ENCODE results near the gene SESN3. TPM values are rescaled to one million over a fixed set of nuclear protein-coding genes. Genes with fewer than 3 reads are reported as not detected.

Gene SESN3
- total RNA-seq, 1 experiment from 2014 or later = 6.3 TPM

DNA sequence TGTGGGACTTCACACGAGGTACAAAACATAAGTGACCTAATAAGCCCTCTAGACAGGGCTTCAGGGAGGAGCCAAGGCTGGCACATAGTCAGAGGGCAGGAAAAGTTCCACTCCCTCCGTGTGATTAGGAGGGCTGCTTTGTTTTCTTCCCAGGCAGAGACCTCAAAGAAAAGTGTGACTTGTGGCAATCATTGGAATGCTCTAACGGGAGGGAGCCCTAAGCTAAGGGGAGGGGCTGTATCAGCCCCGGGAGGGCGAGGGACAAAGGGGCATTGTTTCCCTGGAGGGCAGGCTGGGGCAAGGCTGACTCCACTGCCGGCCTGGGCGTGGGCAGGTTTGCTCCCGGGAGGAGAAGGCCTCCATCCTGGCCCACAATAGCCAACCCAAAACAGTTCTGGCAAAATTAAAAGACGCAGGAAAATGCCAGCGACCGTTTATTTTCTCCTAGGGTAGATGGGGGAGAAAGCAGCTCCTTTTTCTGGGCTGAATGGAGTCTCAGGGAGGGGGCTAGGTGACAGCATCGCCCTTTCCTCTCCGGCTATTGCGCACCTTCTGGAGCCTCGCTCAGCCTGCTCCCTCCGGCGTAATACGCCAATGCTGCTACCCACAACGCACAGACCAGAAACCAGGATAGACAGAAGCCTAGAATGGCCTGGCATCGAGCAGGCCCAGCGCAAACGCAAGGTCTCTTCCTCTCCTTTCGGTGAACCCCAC is 81.2 kb downstream of the SESN3 start:
- TF ChIP-seq, protein P1, sequence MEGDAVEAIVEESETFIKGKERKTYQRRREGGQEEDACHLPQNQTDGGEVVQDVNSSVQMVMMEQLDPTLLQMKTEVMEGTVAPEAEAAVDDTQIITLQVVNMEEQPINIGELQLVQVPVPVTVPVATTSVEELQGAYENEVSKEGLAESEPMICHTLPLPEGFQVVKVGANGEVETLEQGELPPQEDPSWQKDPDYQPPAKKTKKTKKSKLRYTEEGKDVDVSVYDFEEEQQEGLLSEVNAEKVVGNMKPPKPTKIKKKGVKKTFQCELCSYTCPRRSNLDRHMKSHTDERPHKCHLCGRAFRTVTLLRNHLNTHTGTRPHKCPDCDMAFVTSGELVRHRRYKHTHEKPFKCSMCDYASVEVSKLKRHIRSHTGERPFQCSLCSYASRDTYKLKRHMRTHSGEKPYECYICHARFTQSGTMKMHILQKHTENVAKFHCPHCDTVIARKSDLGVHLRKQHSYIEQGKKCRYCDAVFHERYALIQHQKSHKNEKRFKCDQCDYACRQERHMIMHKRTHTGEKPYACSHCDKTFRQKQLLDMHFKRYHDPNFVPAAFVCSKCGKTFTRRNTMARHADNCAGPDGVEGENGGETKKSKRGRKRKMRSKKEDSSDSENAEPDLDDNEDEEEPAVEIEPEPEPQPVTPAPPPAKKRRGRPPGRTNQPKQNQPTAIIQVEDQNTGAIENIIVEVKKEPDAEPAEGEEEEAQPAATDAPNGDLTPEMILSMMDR (IDR thresholded peaks at IDR 0.05; ENCODE audit: unreplicated experiment) = no peak
- BruUV-seq (replicated peaks) = no TSS peak
- POLR2A ChIA-PET = interaction anchor here (0.7 to 14.0 kb wide), 21 partner anchors 9 to 656 kb away, joined by 3 to 190 read pairs (median 6); partner anchors contain the start of genes ANKRD49, CEP57, CWC15 and ENDOD1
- Mint-ChIP-seq H3K9me3 (ENCODE audit: unreplicated experiment) (no peaks in the 10 kb centered on the region), H3K27ac (ENCODE audit: low read depth, unreplicated experiment) (peak overlapping the region; percentile 82), H3K4me3 (ENCODE audit: unreplicated experiment) (peak overlapping the region; percentile 81), H3K27me3 (ENCODE audit: insufficient read depth, unreplicated experiment) (no peaks in the 10 kb centered on the region), H3K4me1 (ENCODE audit: insufficient read depth, unreplicated experiment) (peaks cover 44% of the 10 kb centered on the region), H3K36me3 (ENCODE audit: insufficient read depth, unreplicated experiment) (no peaks in the 10 kb centered on the region)
- DNase-seq (ENCODE audit: unreplicated experiment) = peak; percentile 33
- CTCF ChIA-PET = interaction anchor here (0.6 to 16.6 kb wide), 19 partner anchors 9 to 639 kb away, joined by 3 to 367 read pairs (median 4); partner anchors contain the start of genes SESN3 and SRSF8
- intact Hi-C loops (cut with micrococcal nuclease) = loop anchor here (2.0 to 10.0 kb wide), 4 partner anchors 41 to 685 kb away; partner anchors contain the start of gene AMOTL1

DNA sequence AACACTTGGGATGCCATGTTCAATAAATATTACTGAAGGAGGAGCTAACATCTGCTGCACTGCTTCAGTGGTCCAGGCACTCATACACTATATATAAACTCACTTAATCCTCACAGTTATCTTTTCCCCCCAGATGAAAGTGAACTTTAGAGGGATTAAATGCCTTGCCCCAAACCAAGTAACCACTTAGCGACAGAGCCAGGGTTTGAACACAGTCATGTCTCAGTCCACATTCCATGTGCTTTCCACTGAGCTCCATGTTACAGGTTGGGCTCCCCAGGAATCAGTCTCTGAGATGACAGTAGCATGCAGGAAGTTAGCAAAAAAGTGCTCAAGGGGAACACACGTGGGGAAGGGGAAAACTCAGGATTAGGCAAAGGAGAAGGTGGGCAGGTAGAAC is 82.1 kb downstream of the SESN3 start:
- intact Hi-C loops (cut with micrococcal nuclease) = no loop called here
- ChIA-PET CTCF (interaction anchor here (0.9 to 16.6 kb wide), 11 partner anchors 12 to 615 kb away, joined by 3 to 367 read pairs (median 16); partner anchors contain the start of genes SESN3 and SRSF8), POLR2A (interaction anchor here (0.7 to 14.0 kb wide), 15 partner anchors 8 to 640 kb away, joined by 3 to 190 read pairs (median 9); partner anchors contain the start of genes CWC15, ENDOD1, FAM76B and KDM4D)
- Mint-ChIP-seq H3K27me3 (ENCODE audit: insufficient read depth, unreplicated experiment) (no peaks in the 10 kb centered on the region), H3K4me3 (ENCODE audit: unreplicated experiment) (peak overlapping the region; percentile 81), H3K27ac (ENCODE audit: low read depth, unreplicated experiment) (no peak overlapping the region), H3K4me1 (ENCODE audit: insufficient read depth, unreplicated experiment) (peaks cover 44% of the 10 kb centered on the region), H3K36me3 (ENCODE audit: insufficient read depth, unreplicated experiment) (no peaks in the 10 kb centered on the region), H3K9me3 (ENCODE audit: unreplicated experiment) (no peaks in the 10 kb centered on the region)
- BruUV-seq (replicated peaks) = no TSS peak
- DNase-seq (ENCODE audit: unreplicated experiment) = no peak
- TF ChIP-seq, protein P1 (IDR thresholded peaks at IDR 0.05; ENCODE audit: unreplicated experiment) = no peak

DNA sequence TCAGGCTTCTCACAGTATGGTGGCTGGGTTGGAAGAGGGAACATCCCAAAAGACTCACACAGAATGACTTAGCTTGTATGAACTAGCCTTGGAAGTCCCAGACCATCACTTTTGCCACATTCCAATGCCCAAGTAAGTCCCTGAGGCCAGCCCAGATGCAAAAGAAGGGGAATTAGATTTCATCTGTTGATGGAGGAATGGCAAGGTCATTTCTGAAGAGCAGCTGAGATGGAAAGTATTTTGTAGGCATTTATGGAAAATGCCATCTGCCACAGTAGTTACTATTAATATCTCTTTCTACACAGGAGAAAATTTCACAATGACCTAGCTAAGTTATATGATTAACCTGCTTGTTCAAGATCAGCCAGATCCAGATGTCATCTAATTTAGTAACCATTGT is 82.6 kb downstream of the SESN3 start:
- TF ChIP-seq, protein P1 (IDR thresholded peaks at IDR 0.05; ENCODE audit: unreplicated experiment) = no peak
- CTCF ChIA-PET = interaction anchor here (0.9 to 16.6 kb wide), 12 partner anchors 11 to 559 kb away, joined by 3 to 367 read pairs (median 5); partner anchors contain the start of genes SESN3 and SRSF8

DNA sequence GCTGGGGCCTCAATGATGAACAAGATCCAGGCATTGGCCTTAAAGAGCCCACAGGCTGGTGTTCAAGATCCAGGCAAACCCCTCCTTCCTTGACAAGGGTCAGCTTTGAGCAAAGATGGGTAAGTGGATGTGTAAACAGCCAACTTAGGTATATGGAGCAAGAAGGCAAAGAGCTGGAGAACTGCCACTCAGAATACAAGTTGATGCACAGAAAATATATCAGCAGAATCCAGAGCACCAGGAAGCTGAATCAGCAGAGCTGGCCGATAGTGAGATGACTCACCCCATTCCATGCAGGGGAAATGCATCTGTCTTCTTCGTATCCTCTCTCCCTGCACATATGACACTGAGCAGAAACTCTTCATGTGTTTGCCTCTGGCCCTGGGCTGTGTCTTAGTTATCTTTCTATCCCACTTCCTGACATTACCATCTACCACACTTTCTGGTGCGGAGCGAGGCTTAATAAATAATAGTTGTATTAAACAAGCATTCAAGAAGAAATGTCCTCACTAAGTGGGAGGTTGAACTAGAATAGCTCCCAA is 83.6 kb downstream of the SESN3 start:
- H3K27ac Mint-ChIP-seq (ENCODE audit: low read depth, unreplicated experiment) = peak overlapping the region; percentile 17
- H3K36me3 Mint-ChIP-seq (ENCODE audit: insufficient read depth, unreplicated experiment) = no peaks in the 10 kb centered on the region
- H3K4me1 Mint-ChIP-seq (ENCODE audit: insufficient read depth, unreplicated experiment) = peaks cover 31% of the 10 kb centered on the region
- H3K4me3 Mint-ChIP-seq (ENCODE audit: unreplicated experiment) = no peak overlapping the region
- DNase-seq (ENCODE audit: unreplicated experiment) = peak; percentile 87
- POLR2A ChIA-PET = interaction anchor here (0.6 to 14.0 kb wide), 21 partner anchors 11 to 644 kb away, joined by 3 to 190 read pairs (median 8); partner anchors contain the start of genes CEP57, CWC15, ENDOD1 and FAM76B
- H3K27me3 Mint-ChIP-seq (ENCODE audit: insufficient read depth, unreplicated experiment) = no peaks in the 10 kb centered on the region
- no peaks in the 10 kb centered on the region for H3K9me3 Mint-ChIP-seq (ENCODE audit: unreplicated experiment)
- CTCF ChIA-PET = interaction anchor here (0.6 to 16.6 kb wide), 19 partner anchors 8 to 1048 kb away, joined by 3 to 367 read pairs (median 5); partner anchors contain the start of genes SESN3 and SRSF8
- no TSS peak for BruUV-seq (replicated peaks)
- intact Hi-C loops (cut with micrococcal nuclease) = no loop called here
- TF ChIP-seq, protein P1 (IDR thresholded peaks at IDR 0.05; ENCODE audit: unreplicated experiment) = no peak

More for the DNA sequence above, 82.6 kb downstream of the SESN3 start:
- DNase-seq (ENCODE audit: unreplicated experiment) = no peak
- POLR2A ChIA-PET = interaction anchor here (0.6 to 14.0 kb wide), 17 partner anchors 8 to 641 kb away, joined by 3 to 190 read pairs (median 9); partner anchors contain the start of genes CWC15, ENDOD1, FAM76B and KDM4D
- peaks cover 39% of the 10 kb centered on the region for H3K4me1 Mint-ChIP-seq (ENCODE audit: insufficient read depth, unreplicated experiment)
- intact Hi-C loops (cut with micrococcal nuclease) = no loop called here
- no peaks in the 10 kb centered on the region for H3K9me3 Mint-ChIP-seq (ENCODE audit: unreplicated experiment)
- no TSS peak for BruUV-seq (replicated peaks)
- no peaks in the 10 kb centered on the region for H3K36me3 Mint-ChIP-seq (ENCODE audit: insufficient read depth, unreplicated experiment)
- no peak overlapping the region for H3K4me3 Mint-ChIP-seq (ENCODE audit: unreplicated experiment)
- peak overlapping the region; percentile 46 for H3K27ac Mint-ChIP-seq (ENCODE audit: low read depth, unreplicated experiment)
- no peaks in the 10 kb centered on the region for H3K27me3 Mint-ChIP-seq (ENCODE audit: insufficient read depth, unreplicated experiment)
